MV-4-11 (cell line): ENCODE data around the gene EIF3L.

Experiments
- DNase-seq: peaks from one replicate; lab custom pipeline; 2025; lab: John Stamatoyannopoulos, UW

Gene EIF3L

DNA sequence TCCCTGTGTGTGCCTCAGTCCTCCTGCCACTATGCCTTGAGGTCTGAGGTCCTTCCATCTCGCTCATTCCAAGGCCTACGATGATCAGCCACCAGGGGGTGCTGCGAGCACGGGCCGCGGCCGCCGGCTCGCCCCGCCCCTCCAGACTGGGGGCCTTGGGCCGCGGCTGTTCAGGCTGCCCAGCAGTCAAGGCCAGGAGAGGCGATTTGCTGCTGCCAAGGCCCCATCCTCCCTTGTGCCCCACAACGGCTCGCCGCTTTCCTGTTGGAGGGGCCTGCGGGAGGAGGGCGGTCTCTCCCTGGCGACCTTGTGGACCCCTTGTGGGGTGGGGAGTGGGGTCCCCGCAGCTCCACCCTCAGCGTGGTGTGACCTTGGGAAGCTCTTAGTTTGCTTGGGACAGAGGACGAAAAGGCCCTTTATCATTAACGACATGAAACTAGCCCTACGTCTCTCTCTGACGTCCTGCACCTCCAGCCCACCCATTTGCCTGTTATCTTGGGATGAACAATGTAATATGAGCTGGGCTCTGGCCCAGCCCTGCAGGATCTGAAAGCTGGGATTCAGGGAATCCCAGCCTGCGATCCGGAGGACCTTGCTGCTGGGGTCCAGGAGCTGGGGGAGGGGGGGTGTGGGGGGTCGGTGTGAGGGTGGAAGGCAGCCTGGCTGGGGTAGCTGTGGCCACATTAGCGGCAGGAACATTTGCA, 31.4 kb upstream of the EIF3L start:
- peak; percentile 61 for DNase-seq

DNA sequence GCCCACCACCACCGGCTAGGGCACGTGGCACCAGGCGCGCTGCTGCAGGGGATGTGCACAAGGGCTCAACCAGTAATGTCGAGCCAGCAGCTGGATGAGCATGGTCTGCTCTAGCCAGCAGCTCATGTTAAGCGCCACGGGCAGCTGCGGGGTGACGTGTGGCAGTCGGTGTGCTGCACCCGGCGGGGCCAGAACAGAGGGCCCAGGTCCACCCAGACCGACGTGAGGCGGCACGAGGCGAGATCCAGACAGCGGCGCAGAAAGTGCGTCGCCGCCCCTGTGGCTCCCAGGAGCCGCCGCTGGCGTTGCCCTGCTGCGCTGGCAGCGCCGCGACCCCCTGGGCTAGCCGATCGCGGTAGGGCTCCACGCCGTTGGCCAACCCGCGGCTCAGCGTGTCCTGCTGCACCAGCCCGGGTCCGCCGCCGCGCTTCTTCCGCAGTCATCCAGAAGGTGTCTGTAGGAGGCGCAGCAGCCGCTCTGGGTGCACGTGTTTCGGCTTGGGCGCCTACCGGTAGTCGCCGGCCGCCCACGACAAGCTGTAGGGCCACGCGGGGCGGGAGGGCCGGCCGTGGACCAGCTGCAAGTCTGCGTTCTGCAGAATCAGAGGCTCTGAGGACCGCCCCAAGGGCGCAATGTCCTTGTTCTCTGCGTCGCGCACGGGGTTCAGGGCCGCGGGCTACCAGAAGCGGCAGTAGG, 30.7 kb upstream of the EIF3L start:
- DNase-seq = peak; percentile 8

DNA sequence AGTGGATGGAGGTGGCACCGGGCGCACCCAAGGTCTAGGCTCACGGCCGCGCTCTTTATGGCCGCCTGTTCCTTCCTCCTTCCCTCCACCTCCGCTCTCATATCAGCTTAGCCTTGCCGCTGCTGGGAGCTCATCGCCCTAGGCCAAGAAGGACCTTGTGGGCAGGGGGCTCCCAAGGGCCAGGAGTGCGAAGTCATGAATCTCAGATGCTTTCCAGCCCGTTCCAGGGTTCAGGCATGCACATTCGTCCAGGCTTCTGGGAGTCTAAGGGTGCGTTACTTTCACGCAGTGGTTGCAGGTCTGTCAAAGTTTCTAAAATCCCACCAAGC, 30.1 kb upstream of the EIF3L start:
- DNase-seq = no peak

DNA sequence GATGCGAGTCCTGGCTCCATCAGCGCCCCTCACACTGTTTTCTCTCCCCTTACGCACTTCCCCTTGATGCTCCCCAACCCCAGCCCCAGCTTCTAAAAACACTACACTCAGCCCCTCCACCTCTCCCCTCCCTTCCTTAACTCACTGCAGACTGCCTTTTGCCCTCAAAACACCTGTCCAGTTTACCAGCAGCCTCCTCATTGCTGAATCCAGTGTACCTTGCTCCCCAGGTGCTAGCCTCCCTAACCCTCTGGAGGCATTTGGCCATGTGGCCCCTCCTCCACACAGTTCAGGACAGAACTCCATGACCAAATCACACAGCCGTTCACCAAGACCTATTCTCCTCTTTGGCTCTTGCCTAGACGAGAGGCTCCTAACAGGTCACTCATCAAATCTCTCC, 28.9 kb upstream of the EIF3L start:
- no peak for DNase-seq

DNA sequence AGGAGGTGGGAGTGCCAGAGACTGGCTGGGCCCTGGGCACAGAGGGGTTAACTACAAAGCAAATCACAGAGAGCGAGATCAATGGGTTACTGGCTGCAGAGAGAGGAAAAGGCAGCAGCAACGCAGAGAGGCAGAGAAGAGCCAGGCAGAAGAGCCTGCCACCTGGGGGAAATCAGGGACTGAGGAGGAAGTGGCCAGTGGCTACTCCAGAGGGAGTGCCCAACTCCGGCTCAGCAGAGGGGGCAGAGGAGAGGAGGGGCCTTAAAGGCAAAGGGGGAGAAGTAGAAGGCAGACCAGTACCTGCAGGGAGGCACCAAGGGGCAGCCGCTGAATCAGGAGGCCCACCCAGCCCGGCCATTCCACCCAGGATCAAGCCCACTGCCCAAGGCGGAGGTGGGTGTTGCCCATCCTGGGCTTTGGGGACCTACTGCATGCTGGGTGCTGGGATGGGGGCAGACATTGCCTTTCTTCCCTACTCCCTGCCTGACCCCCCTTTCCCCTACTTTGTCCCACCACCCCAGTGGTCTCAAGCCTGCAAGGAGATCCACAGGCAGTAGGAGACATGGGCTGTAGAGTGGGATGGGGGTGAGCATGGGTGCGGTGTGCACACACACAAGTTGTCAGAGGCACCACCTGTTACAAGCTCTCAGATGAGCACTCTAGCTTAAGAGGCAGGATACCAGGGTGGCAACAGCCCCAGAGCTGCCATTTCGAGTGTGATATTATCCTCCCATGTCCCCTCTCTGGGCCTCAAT, 27.0 kb upstream of the EIF3L start:
- DNase-seq = no peak

DNA sequence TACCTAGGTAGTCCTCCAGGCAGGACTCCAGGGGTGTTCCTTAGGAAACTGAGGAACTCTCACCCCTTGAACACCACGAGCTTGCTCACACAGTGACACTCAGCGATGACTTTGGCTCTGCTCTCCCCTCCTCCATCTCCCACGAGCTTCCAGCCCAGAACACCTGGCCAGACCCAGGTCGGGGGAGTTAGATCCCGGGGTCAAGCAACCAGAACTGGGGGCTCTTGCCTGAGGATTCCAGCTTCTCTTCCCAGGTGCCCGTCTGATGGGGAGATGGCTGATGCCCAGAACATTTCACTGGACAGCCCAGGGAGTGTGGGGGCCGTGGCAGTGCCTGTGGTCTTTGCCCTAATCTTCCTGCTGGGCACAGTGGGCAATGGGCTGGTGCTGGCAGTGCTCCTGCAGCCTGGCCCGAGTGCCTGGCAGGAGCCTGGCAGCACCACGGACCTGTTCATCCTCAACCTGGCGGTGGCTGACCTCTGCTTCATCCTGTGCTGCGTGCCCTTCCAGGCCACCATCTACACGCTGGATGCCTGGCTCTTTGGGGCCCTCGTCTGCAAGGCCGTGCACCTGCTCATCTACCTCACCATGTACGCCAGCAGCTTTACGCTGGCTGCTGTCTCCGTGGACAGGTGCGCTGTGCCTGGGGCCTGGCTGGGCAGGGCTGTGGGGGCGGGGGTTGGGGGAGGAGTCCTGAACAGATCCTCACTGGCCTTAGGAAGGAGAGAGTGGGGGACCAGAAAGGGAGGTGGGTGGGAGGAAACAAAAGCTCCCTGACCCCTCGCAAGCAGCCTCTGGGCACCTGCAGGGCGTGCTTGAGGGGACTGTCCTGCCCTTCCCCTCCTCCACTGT, 25.9 kb upstream of the EIF3L start, which contains the start of gene GALR3:
TSS of gene GALR3 (plus strand) at position 249 of the 852 bp plus-strand sequence. CDS start at position 274, 25 bp downstream.
- DNase-seq = no peak

DNA sequence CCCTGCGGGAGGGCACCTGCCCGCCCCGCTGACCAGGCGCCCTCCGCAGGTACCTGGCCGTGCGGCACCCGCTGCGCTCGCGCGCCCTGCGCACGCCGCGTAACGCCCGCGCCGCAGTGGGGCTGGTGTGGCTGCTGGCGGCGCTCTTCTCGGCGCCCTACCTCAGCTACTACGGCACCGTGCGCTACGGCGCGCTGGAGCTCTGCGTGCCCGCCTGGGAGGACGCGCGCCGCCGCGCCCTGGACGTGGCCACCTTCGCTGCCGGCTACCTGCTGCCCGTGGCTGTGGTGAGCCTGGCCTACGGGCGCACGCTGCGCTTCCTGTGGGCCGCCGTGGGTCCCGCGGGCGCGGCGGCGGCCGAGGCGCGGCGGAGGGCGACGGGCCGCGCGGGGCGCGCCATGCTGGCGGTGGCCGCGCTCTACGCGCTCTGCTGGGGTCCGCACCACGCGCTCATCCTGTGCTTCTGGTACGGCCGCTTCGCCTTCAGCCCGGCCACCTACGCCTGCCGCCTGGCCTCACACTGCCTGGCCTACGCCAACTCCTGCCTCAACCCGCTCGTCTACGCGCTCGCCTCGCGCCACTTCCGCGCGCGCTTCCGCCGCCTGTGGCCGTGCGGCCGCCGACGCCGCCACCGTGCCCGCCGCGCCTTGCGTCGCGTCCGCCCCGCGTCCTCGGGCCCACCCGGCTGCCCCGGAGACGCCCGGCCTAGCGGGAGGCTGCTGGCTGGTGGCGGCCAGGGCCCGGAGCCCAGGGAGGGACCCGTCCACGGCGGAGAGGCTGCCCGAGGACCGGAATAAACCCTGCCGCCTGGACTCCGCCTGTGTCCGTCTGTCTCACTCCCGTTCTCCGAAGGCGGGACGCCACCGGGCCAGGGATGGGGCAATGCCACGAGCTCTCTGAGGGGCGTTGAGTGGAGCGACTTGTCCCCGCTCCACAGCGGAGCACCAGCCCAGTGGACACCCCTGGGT, 24.3 kb upstream of the EIF3L start:
- DNase-seq = peak; percentile 33

DNA sequence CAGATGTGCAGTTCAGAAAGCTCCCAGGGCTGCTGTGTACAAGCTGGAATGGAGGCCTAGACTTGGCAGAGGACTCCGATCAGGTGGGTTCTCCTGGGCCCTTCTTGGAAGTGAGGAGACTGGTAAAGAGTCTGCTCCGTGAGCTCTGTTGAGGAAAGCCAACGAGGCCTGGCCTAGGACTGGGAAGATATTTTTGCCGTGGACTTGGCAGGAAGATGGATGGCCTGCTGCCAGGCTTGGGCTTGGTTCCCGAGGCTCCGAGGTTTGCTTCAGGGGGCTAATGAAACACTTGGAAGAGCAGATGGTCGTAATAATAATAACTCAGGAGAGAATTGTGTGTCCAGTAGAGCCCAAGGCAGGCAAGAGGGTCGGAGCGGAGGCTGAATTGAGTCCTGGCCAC, 22.2 kb upstream of the EIF3L start:
- no peak for DNase-seq

DNA sequence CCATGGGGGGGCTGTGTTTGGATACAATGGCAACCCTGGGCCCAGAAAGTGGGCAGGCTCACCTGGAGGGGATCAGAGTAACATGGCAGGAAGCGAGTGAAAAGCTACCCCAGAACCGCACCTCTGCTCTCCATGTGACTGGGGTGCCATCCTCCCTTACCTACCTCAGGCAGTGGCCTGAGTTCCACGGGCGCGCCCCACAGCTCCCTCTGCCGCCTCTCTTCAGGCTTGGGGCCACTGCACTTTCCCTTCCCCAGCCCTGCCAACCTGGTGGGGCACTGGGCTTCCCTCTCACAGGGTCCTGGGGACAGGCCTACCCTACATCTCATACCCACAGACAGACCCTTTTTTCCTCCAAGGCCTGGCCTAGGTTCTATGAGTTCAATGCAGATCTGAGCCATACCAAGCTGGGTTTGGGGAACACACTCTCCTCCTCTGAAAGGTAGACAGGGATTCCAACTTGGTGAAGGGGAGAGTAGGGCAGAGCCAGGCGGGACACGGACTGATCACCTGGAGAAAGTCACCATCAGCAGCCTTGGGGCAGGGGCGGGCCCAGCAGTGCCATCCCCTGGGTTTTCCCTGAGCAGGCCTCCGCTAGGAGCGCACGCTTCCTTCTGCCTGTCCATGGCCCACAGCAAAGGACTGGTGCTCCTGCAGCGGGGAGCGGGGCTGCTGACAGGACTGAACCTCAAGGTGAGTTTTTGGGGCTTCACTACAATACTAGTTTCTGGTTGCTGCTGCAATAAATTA, 19.0 kb upstream of the EIF3L start:
- no peak for DNase-seq

DNA sequence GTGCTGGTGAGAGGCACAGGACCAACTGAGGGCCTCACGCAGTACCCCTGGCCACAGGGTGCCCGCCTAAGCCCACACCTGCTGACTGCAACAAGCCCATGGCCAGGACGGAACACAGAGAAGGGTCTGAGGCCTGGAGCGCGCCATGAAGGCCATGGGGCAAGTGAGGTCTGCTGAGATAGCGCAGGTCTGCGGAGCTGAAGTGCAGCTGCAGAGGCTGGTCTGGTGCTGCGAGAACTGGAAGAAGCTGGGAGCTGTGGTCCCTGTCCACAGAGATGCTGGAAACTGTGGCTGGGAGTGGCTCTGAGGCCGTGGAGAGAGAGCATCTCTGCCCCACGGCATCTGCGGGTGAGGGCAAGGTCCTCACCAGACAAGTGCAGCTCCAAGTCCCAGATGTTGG, 17.7 kb upstream of the EIF3L start:
- no peak for DNase-seq

DNA sequence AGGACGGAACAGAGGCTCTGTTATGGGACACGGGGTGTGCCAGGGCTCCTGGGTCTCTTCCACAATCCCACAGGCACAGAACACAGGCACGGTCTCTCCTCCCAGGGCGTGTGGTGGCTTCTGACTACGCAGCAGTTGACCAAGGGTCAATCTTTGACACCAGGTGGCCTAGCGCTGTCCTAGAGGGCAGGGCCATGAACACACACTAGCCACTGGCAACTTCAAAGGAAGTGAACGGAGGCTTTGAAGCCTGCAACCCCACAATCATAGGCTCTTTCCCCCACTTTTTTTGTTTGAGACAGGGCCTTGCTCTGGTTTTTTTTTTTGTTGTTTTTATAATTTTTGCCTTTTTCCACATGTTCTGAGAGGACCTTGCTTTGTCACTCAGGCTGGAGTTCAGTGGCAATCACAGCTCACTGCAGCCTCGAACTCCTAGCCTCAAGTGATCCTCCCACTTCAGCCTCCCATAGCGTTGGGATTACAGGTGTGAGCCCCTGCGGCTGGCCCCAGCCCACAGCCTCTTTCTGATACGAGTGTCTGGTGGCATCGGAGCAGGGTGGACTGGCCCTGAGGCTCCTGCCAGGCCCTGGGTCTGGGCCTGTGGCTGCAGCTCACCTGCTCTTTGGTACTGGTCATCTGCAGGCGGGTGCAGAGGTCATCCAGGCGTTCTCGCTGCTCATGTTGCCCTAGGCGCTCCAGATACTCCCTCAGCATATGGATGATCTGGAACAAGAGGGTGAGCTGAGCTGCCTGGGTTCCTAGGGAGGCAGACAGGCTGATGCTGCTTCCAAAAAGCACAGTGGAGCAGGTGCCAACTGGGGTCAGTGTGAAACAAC, 17.0 kb upstream of the EIF3L start:
- DNase-seq = no peak

DNA sequence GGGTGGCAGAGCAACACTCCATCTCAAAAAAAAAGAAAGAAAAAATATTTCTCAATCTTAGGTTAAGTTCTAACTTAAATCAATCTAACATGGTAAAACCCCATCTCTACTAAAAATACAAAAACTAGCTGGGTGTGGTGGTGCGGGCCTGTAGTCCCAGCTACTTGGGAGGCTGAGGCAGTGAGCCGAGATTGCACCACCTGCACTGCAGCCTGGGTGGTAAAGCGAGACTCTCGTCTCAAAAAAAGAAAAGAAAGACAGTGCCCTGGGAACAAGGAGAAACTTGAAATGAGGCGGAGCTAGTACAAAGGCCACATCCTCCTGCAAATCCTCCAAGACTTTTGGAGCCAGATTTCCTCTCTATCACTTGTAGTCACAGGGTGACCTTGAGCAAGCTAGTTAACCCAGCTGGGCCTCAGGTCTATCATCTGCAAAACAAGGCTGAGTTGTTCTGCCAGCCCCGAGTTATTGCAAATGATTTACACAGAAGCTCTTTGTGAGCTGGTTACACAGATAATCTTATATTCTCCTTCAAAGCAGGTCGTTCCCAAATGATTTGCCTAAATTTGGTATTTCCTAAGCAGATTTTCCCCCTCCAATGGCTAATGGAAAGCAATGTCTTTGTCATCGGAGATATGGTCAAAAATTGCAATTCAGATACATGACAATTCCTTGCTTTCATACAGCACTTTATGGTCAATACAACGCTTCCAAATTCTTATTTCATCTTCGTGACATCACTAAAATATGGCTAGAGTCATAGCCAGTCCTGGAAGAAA, 7.0 kb upstream of the EIF3L start:
- no peak for DNase-seq

DNA sequence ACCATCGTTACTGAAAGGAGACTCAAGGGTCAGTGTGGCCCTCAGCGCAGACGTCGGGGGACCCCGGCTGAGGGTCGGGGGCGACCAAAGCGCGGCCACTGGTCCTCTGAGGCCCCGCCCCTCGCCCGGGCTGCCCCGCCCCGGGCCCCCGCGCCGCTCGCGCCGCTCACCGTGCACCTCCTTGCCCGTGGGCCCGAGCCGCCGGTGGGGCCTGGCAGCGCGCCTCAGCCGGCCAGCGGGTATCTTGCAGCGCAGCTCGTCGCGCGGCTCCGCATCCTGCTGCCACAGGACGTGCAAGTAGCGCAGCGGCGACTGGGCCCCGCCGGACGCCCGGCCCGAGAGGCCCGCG, 5.5 kb upstream of the EIF3L start:
- peak; percentile 46 for DNase-seq

DNA sequence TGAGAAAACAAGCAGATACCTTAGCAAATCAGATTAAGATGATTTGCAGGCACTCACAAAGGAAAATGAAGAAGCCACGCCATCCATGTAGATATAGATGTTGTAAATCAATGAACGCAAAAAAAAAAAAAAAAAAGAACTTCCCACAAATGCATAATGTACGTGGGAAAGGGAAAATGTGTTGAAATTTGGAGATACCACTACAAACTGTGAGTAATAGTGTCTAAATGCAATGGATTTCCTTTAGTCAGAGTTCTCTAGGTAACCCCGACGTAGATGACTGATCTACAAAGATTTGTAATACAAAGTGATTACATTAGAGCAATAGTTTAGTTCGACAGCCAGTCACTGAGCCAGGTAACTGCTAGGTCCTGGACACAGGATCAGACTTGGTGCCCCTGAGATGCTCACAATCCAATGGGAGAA, 4.3 kb upstream of the EIF3L start:
- no peak for DNase-seq

DNA sequence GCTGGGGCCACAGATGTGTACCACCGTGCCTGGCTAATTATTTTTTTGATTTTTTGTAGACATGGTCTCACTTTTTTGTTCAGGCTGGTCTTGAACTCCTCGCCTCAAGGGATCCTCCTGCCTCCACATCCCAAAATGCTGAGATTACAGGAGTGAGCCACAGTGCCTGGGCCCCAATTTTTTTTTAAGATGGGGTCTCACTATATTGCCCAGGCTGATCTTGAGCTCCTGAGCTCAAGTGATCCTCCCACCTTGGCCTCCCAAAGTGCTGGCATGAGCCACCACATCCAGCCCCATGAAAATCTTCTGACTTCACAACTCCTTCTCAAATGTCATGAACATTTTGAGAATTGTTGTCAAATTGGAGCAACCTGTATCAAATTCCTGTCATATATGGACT, 2.8 kb upstream of the EIF3L start:
- no peak for DNase-seq

DNA sequence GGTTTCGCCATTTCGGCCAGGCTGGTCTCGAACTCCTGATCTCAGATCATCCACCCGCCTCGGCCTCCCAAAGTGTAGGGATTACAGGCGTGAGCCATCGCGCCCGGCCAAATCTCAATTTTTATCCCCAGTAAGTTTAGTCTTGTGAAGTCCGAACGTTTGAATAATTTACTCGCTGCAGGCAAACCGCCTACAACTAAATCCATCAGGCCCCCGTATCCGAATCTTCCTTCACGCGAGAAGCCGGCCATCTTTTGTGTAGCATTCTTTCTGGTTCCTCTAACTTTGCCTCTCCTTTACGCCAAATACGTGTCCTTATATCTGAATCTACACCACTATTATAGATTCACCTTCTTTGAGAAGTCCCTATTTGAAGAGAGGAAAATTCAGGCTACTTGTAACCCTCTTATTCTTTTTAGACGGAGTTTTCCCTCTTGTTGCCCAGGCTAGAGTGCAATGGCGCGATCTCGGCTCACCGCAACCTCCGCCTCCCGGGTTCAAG, 581 bp upstream of the EIF3L start:
- no peak for DNase-seq

DNA sequence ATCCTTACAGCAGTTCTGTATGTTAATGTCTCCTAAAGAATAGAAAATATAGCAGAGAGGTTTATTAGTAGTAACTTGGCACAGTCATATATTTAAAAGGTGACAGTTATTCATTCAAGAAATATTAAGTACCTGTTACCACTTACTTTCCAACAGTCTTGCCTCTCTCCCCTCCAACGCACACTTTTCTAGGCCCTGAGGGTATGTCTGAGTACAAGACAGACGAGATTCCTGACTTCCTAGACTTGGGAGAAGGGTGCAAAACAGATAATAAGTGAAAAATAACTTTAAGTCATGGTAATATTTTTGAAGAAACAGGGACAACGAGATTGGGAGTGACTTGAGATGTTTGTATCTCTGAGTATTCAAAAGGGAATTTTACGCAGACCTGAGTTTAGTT, 1.6 kb downstream of the EIF3L start:
- DNase-seq = no peak

DNA sequence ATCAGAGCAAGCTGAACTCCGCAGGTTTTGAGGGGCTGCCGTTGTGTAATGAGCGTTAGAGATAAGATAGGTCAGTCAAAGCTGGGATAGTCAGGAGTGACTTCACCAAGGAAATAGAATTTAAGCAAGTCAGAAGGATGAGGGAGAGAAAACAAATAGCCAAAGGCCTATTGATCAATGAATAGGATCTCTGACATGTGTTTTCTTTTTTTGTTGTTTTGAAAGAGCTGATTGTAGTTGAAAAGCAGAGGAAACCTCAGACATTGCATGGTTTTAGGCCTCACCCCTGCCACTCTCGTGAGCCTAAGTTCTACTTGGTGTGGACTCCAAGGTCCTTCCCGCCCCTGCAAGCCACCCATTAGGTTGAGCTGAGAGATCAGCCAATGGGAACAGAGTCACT, 3.2 kb downstream of the EIF3L start:
- no peak for DNase-seq
